GM13976 (cell line): ENCODE results near the gene RABL6.

Source experiments
- DNase-seq: peaks from one replicate; pipeline ENCODE4 v3.0.0; 2012; ENCODE audit warnings: low spot score
- CTCF ChIP-seq: IDR thresholded peaks from 2 replicates; pipeline ENCODE4 v1.5.1; 2012; ENCODE audit warnings: borderline replicate concordance, mild to moderate bottlenecking; ENCODE audit not compliant: insufficient read depth; ENCODE audit errors: extremely low read depth, missing control alignments, control extremely low read depth
- in situ Hi-C: fragments of 300-500 bp; cut with MboI; formaldehyde crosslinking; loops from one replicate; pipeline ENCODE4 v1.12.0; 2022; ENCODE audit warnings: low sequenced_read_pairs, mixed read lengths, inconsistent platforms; ENCODE audit not compliant: unreplicated experiment

Gene RABL6

GRCh38 chr9:136824496-136825225, 16.9 kb downstream of the RABL6 start:
- DNase-seq: no peak
- no peak for TF ChIP-seq CTCF
- in situ Hi-C loops: no loop called here

GRCh38 chr9:136825295-136826187, 17.8 kb downstream of the RABL6 start:
- in situ Hi-C loops: no loop called here
- TF ChIP-seq CTCF: no peak
- no peak for DNase-seq

GRCh38 chr9:136826188-136826541, 18.4 kb downstream of the RABL6 start:
- in situ Hi-C loops: no loop called here
- no peak for TF ChIP-seq CTCF
- no peak for DNase-seq

- TF ChIP-seq CTCF: no peak
- in situ Hi-C loops: no loop called here
- DNase-seq: no peak
Observed at GRCh38 chr9:136826703-136827582, 19.2 kb downstream of the RABL6 start.

GRCh38 chr9:136827794-136828473, 20.2 kb downstream of the RABL6 start:
- DNase-seq: no peak
- in situ Hi-C loops: no loop called here
- TF ChIP-seq CTCF: no peak
